Stimulated activated CD4-positive, alpha-beta T cell treated with anti-CD3 and anti-CD28 coated beads, Interleukin-15, amount 100 ng/mL, for 1 hour (primary cell): ENCODE results near the gene TBX22.
"Not testable (repeated sequence)": the region's sequence is repeated elsewhere in the genome, so short reads cannot be mapped to it uniquely, and the experiment has no call there.

Experiments
- DNase-seq, 2 donors: peaks; one replicate each; pipeline ENCODE4 v3.0.0-alpha.2; 2020; ENCODE audit warnings: low read depth in 1 of 2, low spot score in 1 of 2

Gene TBX22

GRCh38 chrX:80014141-80014940 lies at the start of gene TBX22:
TBX22 (plus strand) TSS chrX:80014753; CDS start chrX:80022270, 7,517 bp downstream.
- DNase-seq: no peak

- no peak for DNase-seq
Measured at GRCh38 chrX:79975605-79976004, 38.9 kb upstream of the TBX22 start.

- no peak for DNase-seq
Measured at GRCh38 chrX:80004458-80004857, 10.1 kb upstream of the TBX22 start.

- DNase-seq: no peak
Measured at GRCh38 chrX:80011522-80011921, 3.0 kb upstream of the TBX22 start.

- DNase-seq: no peak
Measured at GRCh38 chrX:80016182-80016581, 1.6 kb downstream of the TBX22 start.

- DNase-seq: no peak
Measured at GRCh38 chrX:80021621-80022020, 7.1 kb downstream of the TBX22 start.

- DNase-seq: no peak
Measured at GRCh38 chrX:80022363-80023031, 7.9 kb downstream of the TBX22 start.

- no peak for DNase-seq
Measured at GRCh38 chrX:80026116-80026515, 11.6 kb downstream of the TBX22 start.

GRCh38 chrX:80066156-80066555 lies 51.6 kb downstream of the TBX22 start:
- not testable (repeated sequence) for DNase-seq

- not testable (repeated sequence) for DNase-seq
Measured at GRCh38 chrX:80075625-80076024, 61.1 kb downstream of the TBX22 start.
